Stimulated activated naive CD8-positive, alpha-beta T cell treated with anti-CD3 and anti-CD28 coated beads, Interleukin-15, Interleukin-2, amounts not matched to agents 100 U/mL and 50 U/mL, for 24 hours (primary cell): ENCODE measurements around the gene GARIN5A.
"Not testable (repeated sequence)": the region's sequence is repeated elsewhere in the genome, so short reads cannot be mapped to it uniquely, and the experiment has no call there.

ENCODE experiments used
- ATAC-seq: fragments of 150-1000 bp; cut with Tn5 transposase; one replicate; pipeline ENCODE4 v1.10.0; 2021
- DNase-seq: peaks from one replicate; pipeline ENCODE4 v3.0.0; 2021

GARIN5A gene

DNA sequence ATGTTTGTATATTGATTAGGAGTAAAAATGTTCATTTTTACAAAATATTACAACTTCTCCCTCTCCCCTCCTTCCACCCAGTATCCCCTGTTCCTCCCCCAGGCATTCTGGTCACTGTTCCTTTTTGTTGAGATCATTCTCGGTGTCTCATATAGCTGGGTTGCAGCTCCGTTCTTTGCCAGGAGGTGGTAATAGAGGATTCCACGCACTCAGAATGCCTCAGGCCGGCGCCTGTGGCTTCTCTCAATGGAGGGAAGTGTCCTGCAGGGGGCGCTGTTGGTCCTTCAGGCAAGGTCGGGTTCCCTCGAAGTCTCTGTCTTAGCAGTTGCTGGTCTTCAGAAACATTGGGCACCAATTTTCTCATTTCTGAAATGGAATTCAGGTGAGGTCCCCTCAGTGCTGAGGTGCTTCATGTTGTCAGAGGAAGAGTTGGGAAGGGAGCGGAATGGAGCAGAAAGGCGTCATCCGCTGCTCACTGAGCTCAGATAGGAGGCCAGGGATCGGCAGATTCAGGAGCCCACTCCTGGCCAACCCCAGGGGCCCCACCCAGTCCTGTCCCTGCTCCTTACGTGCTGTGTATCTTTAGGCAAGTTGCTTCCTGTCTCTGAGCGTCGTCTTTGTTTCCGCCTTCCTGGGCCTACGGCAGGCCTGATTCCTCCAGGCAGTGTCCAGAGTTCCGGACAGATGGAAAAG is 10.3 kb upstream of the GARIN5A start:
- no peak for ATAC-seq
- peak; percentile 77 for DNase-seq

DNA sequence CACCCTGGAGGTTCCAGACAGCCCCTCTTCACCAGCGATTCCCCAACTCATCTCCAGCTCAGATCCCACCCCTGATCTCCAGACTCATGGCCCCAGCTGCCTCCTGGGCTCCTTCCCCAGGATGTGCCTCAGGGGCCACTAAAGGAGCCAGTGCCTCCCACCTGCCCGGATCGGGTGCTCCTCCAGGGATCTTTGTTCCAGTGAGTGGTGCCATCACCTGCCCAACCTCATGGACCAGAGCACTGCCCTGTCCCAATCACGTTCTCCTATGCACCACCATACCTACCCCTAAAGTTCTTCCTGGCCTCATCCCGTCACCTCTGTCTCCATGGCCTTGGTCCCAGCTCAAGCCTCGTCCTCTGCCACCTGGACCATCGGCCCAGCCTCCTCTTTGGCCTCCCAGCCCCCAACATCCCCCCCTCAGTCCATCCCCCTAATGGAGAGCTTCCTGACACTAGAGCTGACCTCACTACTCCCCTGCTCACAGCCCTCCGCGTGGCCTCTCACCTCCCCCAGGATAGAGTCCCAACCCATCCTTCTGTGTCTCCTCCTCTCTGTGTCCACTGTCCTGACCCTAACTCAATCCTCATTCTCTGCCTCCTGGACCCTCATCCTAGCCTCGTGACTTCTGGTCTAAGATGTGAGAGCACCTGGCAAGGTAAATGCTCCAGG is 8.8 kb upstream of the GARIN5A start:
- no peak for DNase-seq
- no peak for ATAC-seq

DNA sequence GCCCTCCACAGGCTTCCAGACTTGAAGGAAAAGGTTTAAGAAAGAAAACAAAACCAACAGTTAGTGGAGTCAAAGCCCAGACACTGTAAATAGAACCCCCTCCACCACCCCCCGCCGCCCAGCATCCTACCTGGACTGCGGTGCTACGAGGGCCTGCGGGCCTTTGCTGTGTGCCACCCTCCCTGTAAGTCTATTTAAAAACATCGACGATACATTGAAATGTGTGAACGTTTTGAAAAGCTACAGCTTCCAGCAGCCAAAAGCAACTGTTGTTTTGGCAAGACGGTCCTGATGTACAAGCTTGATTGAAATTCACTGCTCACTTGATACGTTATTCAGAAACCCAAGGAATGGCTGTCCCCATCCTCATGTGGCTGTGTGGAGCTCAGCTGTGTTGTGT is 6.3 kb upstream of the GARIN5A start:
- no peak for ATAC-seq
- DNase-seq: no peak

DNA sequence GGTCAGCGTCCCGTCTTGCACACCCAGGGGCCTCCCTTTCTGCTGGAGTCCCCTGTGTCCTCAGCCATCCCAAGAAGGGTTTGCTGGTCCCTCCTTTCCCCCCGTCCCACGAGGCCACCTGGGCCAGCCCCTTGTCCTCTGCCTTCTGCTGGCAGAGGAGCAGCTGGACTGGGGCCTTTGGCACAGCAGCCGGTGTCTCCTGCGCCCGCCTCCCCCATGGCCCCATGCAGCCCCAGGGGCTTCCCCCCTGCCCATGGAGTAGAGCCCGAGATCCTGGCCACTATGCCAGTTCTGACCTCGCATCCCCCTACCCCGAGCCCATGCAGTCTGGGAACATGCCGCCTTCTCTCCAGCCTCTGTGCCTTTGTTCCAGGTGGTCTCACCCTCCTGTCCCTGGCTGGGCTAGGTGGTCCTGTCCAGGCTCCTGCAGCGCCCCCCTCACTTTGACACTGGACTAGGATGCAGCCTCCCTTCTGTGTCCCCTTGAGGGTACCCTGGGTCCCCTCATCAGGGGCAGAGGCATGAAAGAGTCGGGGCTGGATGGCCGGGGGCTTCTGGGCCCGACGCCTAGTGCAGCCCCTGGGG is 5.7 kb upstream of the GARIN5A start:
- ATAC-seq: no peak
- no peak for DNase-seq

DNA sequence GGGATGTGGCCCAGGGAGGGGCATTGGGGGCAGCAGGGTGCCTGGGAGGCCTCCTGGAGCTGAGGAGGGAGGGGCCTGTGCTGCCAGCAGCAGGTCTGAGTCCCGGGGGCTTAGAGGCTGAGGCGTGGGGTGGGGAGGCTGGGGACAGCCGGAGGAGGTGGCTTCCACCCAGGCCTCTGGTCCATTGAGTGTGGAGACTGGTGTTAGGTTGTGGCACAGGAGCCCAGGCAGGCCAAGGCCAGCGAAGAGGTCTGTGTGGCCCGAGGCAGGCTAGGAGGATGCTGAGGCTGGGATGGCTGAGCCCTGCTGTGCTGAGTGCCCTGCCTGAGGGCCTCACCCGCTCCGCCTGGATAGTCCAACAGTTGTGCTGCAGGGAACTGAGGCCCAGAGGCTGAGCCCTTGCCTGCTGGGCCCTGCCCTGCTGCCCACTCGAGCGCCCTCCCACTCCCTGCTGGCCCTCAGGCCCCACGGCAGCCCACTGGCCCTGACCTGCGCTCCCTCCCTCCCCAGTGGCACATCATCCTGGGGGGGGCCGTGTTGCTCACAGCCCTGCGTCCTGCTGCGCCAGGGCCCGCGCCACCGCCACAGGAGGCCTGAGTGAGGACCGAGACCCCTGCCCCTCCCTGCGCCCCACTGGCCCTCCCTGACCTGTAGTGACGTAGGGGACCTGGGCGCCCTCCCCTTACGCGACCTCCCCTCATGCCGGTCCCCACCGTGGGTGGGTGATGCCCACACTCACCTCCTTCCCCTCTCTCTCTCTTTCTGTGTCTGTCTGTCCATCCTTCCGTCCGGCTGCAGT is 4.9 kb upstream of the GARIN5A start:
- ATAC-seq (no peak), DNase-seq (no peak)

DNA sequence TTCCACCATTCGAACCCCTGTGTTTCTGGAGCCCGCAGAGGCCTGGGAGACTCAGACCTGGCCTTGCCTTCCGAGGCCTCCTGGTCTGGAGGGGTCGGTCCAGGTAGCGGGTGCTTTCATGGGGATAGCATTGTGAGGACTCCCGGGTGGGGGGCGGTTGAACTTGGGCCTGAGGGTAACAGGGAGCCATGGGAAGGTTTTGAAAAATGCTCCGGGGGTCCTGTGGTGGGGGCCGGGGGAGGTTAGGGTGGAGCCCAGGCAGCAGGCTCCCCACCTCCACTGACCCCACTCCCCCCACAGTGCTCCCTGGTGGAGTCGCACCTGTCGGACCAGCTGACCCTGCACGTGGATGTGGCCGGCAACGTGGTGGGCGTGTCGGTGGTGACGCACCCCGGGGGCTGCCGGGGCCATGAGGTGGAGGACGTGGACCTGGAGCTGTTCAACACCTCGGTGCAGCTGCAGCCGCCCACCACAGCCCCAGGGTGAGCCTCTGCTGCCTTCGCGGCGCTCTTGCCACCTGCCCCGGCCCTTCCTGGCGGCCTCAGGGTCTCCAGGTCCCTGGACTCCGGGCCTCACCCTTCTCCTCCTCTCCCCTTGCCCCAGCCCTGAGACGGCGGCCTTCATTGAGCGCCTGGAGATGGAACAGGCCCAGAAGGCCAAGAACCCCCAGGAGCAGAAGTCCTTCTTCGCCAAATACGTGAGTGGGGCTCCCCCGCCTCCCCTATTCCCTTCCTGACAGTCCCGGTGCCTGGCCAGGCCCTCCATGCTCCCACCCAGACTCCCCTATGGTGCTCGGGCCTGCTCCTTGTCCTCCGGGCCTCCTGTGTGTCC is 3.8 kb upstream of the GARIN5A start:
- DNase-seq (no peak), ATAC-seq (no peak)

DNA sequence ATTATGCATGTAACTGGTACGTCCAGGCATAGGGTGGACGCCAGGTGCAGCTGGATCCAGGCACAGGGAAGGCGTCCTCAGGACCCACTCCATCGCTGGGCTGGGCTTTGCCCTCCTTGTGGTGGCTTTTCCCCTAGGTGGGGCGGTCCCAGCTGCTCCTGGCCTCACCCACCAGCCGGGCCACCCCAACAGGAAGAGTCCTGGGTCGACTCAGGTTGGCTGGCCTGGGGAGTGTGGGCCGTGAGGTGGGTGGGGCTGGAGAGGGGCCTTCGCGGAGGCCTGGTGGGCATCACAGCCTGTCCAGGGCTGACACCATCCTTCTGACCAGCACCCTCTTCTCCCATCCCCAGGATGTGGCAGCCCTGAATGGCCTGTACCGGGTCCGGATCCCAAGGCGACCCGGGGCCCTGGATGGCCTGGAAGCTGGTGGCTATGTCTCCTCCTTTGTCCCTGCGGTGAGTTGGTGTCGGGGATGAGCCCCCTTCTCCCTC is 3.2 kb upstream of the GARIN5A start:
- DNase-seq: no peak
- ATAC-seq: no peak

DNA sequence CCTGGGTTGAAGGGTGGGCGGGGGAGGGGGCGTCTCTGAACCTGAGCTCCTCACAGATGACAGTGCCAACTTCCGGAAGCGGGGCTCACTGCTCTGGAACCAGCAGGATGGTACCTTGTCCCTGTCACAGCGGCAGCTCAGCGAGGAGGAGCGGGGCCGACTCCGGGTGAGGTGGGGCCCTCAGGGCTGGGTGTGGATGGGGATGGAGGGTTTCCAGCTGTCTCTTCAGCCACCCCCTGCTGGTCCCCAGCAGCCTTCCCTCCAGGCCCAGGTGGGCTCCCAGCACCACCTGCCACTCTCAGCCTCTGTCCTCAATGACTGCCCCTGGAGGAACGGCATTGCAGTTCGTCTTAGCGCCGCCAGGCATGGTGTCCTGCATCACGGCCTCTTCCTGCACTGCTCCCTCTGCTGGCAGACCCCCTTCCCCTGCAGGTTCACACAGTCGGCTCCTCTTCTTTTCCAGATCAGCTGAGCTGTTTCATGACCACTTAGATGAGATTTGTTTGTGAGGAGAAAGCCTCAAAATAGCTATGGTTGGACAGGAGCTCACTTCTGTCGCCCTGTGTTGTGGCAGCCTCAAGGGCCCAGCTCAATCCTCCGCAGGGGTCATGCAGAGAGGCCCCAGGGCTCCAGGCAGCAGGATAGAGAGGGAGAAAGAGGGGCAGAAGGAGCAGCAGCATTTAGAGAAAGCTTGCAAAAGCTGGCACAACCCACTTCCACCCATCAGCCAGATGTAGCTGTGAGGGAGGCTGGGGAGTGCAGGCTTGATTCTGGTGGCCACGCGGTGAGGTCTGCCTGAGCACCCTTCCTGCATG is 2.5 kb upstream of the GARIN5A start:
- peak; percentile 37 for DNase-seq
- no peak for ATAC-seq

DNA sequence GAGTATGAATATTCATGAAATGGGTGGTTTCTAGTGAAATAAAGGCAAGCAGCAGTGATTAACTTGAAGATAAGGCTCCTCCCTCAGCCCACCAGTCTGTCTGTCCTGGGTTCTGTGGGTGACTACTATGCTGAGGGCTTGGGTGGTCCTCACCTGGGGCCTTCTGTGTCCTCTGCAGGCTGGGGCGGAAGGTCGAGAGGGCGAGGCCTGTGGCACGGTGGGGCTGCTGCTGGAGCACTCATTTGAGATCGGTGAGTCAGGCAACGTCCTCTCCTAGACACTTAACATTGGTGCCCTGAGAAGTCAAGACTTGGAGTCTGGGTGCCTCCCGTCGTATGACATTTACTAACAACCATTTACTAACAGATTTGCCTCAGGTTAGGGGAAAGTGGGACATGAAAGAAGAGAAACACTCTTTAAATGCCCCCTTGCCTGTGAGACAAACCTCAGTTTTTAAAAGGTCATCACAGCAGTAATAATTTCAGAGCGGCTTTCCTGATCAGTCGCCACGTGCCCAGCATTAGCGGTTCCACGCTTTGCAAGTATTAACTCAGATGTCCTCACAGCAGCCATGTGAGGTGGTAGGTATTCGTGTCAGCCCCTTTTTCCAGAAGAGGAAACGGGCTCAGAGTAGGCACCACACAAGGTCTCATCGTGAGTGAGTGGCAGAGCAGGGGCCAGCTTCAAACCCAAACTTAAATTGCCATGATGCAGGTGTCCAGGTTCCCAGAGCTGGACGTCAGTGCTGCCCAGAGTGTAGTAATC is 1.3 kb upstream of the GARIN5A start:
- ATAC-seq (no peak), DNase-seq (no peak)

DNA sequence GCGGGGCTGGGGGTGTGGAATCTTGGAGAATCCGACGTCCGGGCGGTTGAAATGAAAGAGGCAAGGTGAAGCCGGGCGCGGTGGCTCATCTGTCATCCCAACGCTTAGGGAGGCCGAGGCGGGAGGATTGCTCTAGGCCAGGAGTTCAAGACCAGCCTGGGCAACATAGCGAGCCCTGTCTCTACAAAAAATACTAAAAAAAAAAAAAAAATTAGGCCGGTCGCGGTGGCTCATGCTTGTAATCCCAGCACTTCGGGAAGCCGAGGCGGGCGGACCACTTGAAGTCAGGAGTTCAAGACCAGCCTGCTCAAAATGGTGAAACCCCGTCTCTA is 225 bp upstream of the GARIN5A start:
- ATAC-seq: no peak

DNA sequence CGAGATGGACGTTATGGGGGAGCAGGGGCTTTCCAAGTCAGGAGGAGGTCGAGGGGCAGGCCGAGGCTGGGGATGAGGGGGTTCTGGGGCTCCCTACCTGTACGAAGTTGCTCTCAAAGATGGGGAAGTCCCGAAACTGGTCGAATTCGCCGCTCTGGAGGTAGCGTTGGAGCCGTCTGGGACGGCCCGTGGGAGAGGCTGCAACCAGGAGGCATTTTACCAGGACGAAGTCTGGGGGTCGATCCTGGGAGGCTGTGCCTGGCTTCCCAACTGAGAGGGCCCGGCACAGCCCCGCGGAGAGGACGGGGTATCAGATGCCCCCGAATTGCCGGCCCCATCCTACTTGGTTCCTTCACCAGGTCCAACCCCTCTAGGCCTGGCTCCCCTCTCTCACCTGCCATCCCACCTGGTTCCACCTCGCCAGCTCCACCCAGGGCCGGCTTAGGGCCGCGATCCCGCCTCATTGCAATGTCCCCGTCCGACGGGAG is 868 bp downstream of the GARIN5A start:
- DNase-seq: no peak
- ATAC-seq: no peak

More for the DNA sequence above, 225 bp upstream of the GARIN5A start:
- DNase-seq: no peak

DNA sequence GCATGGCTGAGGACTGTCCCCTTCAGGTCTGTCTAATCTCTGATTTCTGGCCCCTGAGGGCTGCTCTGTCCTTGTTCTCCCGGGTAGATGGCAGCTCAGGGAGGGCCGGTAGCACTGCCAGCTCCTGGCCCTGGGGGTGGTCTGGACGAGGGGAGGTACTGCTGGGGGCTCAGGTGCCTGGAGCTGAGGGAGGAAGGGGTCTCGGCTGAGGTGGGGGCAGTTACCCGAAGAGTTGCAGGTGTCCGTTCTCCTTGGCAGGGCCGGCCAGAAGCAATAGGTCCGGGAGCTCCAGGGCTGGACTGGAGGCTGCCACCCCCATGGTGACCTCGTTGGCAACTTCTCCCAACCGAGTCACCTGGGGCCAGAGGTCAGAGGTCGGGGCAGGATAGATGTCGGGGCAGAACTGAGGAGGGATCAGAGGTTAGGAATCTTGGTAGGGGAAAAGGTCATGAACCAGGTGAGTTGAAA is 1.5 kb downstream of the GARIN5A start:
- ATAC-seq (no peak), DNase-seq (no peak)

DNA sequence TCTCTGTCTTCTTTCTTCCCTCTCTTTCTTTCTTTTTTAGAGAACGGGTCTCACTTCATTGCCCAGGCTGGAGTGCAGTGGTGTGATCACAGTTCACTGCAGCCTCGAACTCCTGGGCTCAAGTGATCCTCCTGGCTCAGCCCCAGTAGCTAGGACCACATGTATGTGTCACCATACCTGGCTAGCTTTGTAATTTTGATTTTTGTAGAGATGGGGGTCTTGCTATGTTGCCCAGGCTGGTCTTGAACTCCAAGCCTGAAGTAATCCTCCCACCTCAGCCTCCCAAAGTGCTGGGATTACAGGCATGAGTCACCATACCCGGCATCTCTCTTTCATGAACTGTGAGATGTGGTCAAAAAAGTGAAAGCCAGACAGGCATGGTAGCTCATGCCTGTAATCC is 3.3 kb downstream of the GARIN5A start:
- not testable (repeated sequence) for ATAC-seq, DNase-seq

DNA sequence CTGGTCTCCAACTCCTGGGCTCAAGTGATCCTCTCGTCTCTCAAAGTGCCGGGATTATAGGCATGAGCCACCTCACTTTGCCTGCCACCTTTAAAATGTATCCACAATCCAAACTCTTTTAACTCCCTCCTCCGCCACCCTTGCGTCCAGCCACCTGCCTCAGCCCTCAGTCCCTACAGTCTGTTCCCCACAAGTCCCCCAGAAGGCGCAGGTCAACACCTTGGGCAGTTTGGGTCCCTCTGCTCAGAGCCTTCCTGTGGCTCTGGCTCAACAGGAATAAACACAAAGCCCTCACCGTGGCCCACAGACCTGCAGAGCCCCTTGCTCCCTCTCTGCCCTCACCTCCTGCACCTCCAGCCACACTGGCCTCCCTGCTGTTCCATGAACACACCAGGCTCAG is 7.8 kb downstream of the GARIN5A start:
- DNase-seq (no peak), ATAC-seq (no peak)

DNA sequence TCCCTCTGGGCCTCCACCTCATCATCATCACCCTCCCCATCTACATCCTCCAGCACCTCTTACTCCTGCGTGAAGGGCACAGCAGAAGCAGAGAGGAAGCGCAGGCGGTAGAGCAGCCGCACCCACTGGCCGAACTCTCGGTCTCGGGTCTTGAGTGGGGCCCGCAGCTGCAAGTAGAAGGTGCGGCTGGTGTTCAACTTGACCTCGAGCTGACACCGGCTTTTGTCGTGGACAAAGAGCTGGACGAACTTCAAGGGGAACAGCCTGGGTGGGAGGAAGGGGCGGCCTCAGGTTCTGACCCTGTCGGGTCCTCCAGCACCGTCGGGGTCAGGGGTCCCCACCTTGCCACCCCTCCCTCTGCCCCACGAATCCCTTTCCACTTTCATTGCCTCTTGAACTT is 9.1 kb downstream of the GARIN5A start:
- DNase-seq (no peak), ATAC-seq (no peak)

DNA sequence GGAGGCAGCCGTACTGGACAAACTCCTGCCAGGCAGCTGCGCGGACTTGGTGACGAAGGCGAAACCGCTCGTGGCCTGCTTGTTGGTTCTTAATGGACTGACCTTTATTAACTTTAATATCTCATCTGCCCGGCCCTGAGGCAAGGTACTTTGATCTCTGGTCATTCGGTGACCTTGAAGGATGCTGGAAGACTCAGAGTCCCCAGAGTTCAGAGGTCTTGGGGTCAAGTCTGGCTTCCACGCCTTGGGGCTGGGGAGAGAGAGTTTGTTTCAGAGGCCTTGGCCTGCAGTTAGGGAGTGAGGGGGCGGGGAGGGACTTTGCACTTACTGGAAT is 10.0 kb downstream of the GARIN5A start:
- DNase-seq: no peak
- ATAC-seq: no peak

DNA sequence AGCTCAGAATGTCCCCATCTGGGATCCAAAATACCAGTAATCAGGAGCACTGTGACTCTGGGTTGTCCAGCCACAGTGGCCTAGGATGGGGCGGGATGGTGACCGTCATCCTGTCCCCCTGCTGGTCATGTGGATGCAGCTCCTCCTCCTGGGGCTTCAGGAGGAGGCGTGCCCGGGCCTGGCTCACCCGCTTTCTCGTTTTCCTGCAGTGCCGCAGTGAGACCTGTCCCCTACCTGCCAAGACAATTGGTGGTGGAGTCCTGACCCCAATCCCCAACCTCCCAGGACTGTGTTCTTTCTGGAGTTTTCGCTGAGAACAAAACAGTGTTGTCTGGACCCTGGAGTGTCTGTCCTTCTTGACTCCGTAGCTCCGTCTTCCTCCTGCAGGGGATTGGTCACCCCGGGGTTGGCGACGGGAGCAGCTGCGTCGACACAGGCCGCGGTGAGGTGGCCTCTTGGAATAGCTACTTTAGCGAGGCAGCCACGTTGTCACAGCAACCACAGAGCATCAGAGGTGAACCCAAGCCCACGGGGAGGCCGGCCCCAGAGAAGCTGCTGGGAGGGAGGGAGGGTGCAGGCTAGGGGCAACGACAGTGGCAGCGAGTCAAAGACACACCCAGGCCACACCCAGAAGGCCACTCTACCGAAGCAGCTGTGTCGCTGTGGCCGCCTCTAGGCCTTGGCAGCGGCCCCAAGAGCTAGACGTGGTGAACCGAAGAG is 10.5 kb downstream of the GARIN5A start:
- no peak for DNase-seq
- ATAC-seq: no peak

DNA sequence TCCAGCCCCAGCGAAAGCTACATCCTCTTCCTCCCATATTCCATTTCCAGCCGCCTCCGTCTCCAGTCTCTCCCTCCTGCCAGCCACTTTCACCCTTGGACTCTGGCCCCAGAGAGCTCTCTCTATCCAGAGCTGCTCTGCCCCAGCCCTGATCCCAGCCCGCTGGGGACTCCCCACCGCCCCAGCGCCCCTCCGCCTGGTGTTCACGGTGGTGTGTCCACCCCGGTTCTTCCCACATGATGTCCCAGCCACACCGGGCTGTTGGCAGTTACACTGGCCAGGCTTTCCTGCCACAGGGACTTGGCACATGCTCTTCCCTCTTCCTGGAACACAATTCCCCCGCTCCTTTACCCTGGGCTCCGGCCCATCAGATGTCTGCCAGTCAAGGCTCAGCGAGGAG is 11.6 kb downstream of the GARIN5A start:
- DNase-seq (no peak), ATAC-seq (no peak)

DNA sequence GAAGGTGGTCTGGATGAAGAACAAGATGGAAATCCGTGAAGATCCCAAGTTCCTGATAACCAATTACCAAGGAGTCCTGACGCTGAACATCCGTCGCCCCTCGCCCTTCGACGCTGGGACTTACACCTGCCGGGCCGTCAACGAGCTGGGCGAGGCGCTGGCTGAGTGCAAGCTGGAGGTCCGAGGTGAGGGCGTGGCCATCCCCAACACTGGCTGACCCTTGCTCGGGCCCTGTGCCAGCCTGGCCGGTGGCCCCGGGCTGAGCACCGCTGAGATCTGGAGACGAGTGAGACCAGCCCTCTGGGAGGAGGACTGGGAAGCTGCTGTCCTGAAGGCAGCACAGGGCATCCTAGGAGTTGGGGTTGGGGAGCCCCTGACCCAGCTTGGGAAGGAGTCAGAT is 12.3 kb downstream of the GARIN5A start:
- no peak for ATAC-seq

DNA sequence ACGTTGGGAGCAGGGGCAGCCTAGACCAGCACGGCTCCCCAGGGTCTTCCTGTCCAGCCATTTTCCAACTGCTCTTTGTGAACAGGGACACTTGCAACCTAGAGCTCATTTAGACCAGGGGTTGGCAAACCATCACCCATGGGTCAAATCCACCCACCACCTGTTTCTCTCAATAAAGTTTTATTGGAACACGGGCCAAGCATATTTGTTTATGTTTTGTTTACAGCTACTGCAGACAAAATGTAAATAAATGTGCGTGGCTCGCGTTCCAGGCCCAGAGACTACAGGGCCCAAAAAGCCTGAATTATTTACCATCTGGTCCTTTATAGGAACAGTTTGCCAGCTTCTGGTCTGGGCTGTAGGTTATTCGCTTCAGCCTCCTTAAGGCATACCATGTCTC is 13.7 kb downstream of the GARIN5A start:
- DNase-seq (no peak), ATAC-seq (no peak)

More for the DNA sequence above, 12.3 kb downstream of the GARIN5A start:
- DNase-seq: no peak
